ENCODE data around the gene EML2. TPM values are rescaled to one million over a fixed set of nuclear protein-coding genes. Genes with fewer than 3 reads are reported as not detected.

EML2 gene
- total RNA-seq, 2 experiments from 2014 or later: 121 to 134 TPM

DNA sequence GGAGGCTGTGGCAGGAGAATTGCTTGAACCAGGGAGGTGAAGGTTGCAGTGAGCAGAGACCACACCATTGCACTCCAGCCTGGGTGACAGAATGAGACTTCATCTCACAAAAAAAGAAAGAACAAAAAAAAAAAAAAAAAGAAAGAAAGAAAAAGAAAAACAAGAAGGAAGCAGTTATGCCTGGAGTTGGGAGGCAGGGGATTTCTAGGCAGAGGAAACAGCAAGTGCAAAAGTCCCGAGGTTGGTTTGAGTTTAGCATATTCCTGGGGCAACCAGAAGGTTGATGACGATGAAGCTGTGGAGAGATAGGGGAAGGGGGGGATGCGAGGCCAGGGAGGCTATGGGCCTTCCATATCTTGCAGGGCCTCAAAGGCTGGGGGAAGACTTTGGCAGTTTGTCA is 11.5 kb upstream of the EML2 start:
- intact Hi-C loops (cut with DNase I, micrococcal nuclease): no loop called here
- ATAC-seq: no peak

DNA sequence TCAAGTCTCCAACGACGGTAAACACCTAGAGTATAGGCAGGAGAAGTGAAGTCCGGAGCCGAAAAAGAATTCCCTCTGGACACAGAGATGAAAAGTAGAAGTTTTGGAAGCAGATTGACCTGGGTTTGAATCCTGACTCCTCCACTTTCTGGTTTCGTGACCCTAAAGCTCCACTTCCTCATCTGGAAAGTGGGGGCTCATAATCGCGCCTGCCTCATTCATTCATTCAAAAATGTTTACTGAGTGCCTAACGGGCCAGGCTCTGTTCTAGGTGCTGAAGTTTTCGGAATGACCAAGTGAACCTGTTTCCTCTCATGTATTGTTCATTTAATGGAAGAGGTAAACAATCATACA is 7.1 kb upstream of the EML2 start:
- POLR2A ChIA-PET: interaction anchor here (0.6 to 0.9 kb wide), 2 partner anchors 59 to 139 kb away, joined by 3 to 14 read pairs; partner anchors contain the start of gene VASP
- peak overlapping the region; percentile 73 for H3K4me3 Mint-ChIP-seq
- CTCF ChIA-PET: interaction anchor here (0.5 to 1.2 kb wide), 10 partner anchors 35 to 468 kb away, joined by 3 to 9 read pairs (median 4); partner anchors contain the start of genes BLOC1S3, OPA3 and QPCTL
- intact Hi-C loops (cut with DNase I, micrococcal nuclease): loop anchor here in 1 of 2 experiments (10.0 kb wide), 1 partner anchor 242 kb away; the partner anchor contains the start of genes POLR1G and PPP1R13L
- H3K9me3 Mint-ChIP-seq (ENCODE audit: low read depth): no peaks in the 10 kb centered on the region
- peaks cover 3% of the 10 kb centered on the region for H3K36me3 Mint-ChIP-seq (ENCODE audit: low read depth)
- peak overlapping the region; percentile 76 for H3K27ac Mint-ChIP-seq
- peaks cover 33% of the 10 kb centered on the region for H3K4me1 Mint-ChIP-seq
- ATAC-seq (no peak), DNase-seq (no peak)
- no peaks in the 10 kb centered on the region for H3K27me3 Mint-ChIP-seq

More for the DNA sequence above, 11.5 kb upstream of the EML2 start:
- Mint-ChIP-seq H3K4me3 (no peak overlapping the region), H3K27ac (no peak overlapping the region), H3K9me3 (ENCODE audit: low read depth) (no peaks in the 10 kb centered on the region), H3K27me3 (no peaks in the 10 kb centered on the region), H3K36me3 (ENCODE audit: low read depth) (no peaks in the 10 kb centered on the region), H3K4me1 (peaks cover 8% of the 10 kb centered on the region)
- ChIA-PET POLR2A (interaction anchor here (0.6 kb wide), 1 partner anchor 1513 kb away, joined by 4 read pairs; no protein-coding TSS in a partner anchor), CTCF (interaction anchor here (0.6 to 1.0 kb wide), 4 partner anchors 42 to 312 kb away, joined by 3 to 4 read pairs (median 3); no protein-coding TSS in a partner anchor)
- DNase-seq: no peak

DNA sequence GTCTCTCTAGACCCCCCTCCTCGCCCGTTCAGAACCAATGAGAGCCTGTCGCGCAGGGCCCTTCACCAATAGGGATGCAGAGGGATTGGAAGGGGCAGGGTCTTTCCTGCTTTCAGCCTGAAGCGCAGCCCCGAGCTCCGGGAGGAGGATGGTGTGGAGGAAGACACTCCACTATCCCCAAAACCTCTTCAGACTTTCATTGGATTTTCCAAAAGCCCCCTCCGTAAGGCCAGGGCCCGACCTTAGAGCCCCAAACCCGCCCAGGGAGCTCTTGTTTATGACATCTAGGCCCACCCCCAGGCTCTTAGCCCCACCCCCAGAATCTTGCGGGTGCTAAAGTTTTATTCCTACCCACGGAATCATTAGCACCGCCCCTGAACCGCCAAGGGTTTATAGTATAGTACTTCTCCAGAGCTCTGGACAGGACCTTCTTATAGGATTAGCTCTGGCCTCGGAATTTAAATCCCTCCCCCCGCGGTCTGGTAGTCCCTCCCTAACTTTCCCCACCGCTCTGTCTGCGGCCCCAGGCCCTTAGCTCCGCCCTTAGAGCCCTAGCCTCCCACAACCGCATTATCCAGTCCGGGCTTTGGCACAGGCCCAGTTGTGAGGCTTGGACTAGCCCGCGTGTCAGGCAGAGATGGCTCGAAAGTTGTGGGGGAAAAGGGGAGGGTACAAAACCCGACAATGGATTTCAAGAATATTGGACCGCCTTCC is 6.6 kb upstream of the EML2 start:
- ChIA-PET POLR2A (interaction anchor here (0.6 to 0.9 kb wide), 3 partner anchors 60 to 138 kb away, joined by 3 to 14 read pairs (median 4); partner anchors contain the start of gene VASP), CTCF (interaction anchor here (0.5 to 1.2 kb wide), 11 partner anchors 29 to 467 kb away, joined by 3 to 9 read pairs (median 4); partner anchors contain the start of genes BLOC1S3, OPA3 and QPCTL)
- intact Hi-C loops (cut with DNase I, micrococcal nuclease): loop anchor here in 1 of 2 experiments (10.0 kb wide), 1 partner anchor 241 kb away; the partner anchor contains the start of genes POLR1G and PPP1R13L
- no peaks in the 10 kb centered on the region for H3K27me3 Mint-ChIP-seq
- peak overlapping the region; percentile 73 for H3K4me3 Mint-ChIP-seq
- H3K4me1 Mint-ChIP-seq: peaks cover 39% of the 10 kb centered on the region
- DNase-seq (peak; percentile 90), ATAC-seq (peak; percentile 49)
- no peaks in the 10 kb centered on the region for H3K9me3 Mint-ChIP-seq (ENCODE audit: low read depth)
- H3K36me3 Mint-ChIP-seq (ENCODE audit: low read depth): peaks cover 8% of the 10 kb centered on the region
- H3K27ac Mint-ChIP-seq: peak overlapping the region; percentile 76

DNA sequence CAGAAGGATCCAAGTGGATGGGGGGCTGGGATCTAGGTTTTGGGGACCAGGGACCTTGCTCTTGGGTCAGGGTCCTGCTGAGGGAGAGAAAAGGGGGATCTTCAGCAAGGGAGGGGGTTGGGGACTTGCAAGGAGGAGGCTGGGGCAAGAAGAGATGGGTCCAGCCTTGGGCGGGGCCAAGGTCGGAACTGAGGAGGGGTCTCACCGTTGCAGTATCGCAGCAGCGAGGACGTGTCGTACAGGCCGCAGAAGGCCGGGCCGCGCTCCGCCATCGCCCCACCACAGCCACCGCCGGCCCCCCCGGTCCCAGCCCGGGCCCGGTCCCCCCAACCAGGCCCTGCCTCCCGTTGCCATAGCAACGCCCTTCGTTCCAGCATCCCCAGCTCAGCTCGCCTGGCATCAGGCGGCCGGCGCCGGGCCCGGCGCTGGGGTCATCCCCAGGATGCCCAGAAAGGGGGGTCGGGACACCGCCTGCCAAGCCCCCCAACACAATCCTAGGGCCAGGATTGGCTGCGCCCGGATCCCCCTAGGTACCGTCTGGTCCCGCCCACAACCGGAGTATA is 6.0 kb upstream of the EML2 start:
- peaks cover 12% of the 10 kb centered on the region for H3K36me3 Mint-ChIP-seq (ENCODE audit: low read depth)
- POLR2A ChIA-PET: interaction anchor here (0.7 to 0.9 kb wide), 2 partner anchors 72 to 283 kb away, joined by 3 to 4 read pairs; no protein-coding TSS in a partner anchor
- intact Hi-C loops (cut with DNase I, micrococcal nuclease): loop anchor here in 1 of 2 experiments (10.0 kb wide), 1 partner anchor 240 kb away; the partner anchor contains the start of genes POLR1G and PPP1R13L
- DNase-seq (no peak), ATAC-seq (no peak)
- H3K27ac Mint-ChIP-seq: no peak overlapping the region
- no peaks in the 10 kb centered on the region for H3K9me3 Mint-ChIP-seq (ENCODE audit: low read depth)
- H3K4me1 Mint-ChIP-seq: peaks cover 44% of the 10 kb centered on the region
- peak overlapping the region; percentile 73 for H3K4me3 Mint-ChIP-seq
- H3K27me3 Mint-ChIP-seq: no peaks in the 10 kb centered on the region
- CTCF ChIA-PET: interaction anchor here (0.9 to 1.2 kb wide), 8 partner anchors 28 to 206 kb away, joined by 3 to 9 read pairs (median 5); partner anchors contain the start of genes OPA3 and QPCTL

DNA sequence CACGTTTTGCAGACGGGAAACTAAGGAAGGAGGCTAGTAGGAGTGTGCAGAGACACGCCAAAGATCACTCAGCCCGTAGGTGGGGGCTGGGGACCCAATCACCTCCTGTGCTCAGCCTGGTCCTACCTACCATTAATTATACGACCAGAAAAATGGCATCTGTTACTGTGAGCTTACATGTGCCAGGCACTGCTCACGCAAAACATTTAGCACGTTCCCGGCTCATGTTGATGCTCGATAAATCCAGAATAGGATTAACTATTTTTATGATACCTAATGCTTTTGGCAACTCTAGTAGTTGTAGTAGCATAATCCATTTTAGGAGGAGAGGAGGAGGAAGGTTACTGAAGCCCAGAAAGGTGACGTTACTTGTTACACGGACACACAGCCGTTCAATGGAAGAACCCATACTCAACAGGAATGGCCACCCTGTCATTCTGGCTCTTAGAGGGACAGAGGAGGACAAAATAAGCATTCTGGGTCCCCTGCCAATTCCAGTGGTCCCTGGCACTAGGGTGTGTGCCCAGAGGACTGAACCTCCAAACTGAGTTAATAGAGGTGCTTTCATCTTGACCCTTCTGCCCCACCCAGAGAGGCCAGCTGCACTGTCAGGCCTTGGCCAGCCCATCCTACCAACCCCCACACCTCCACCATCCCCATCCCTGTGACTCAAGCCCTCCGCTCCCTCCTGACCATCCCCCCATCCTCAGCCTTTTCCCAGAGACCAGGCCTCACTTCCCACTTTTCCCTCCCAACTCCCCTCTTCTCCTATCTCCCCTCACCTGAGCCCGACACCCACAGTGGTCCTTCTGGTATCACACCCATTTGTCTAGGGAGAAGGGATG is 5.0 kb upstream of the EML2 start:
- ATAC-seq (no peak), DNase-seq (no peak)
- H3K27ac Mint-ChIP-seq: peak overlapping the region; percentile 93
- intact Hi-C loops (cut with DNase I, micrococcal nuclease): loop anchor here (1.0 to 10.0 kb wide), 18 partner anchors 23 to 1468 kb away; partner anchors contain the start of genes POLR1G (in 2 of the 2), BLOC1S3 (in 1 of the 2), PPP1R13L (in 1 of the 2) and QPCTL (in 1 of the 2)
- peaks cover 51% of the 10 kb centered on the region for H3K4me1 Mint-ChIP-seq
- no peaks in the 10 kb centered on the region for H3K27me3 Mint-ChIP-seq
- CTCF ChIA-PET: interaction anchor here (0.9 to 2.8 kb wide), 6 partner anchors 13 to 115 kb away, joined by 3 to 9 read pairs (median 3); no protein-coding TSS in a partner anchor
- no peaks in the 10 kb centered on the region for H3K9me3 Mint-ChIP-seq (ENCODE audit: low read depth)
- peaks cover 15% of the 10 kb centered on the region for H3K36me3 Mint-ChIP-seq (ENCODE audit: low read depth)
- peak overlapping the region; percentile 94 for H3K4me3 Mint-ChIP-seq
- POLR2A ChIA-PET: interaction anchor here (1.0 to 1.4 kb wide), 2 partner anchors 30 to 205 kb away, joined by 3 to 10 read pairs; no protein-coding TSS in a partner anchor

DNA sequence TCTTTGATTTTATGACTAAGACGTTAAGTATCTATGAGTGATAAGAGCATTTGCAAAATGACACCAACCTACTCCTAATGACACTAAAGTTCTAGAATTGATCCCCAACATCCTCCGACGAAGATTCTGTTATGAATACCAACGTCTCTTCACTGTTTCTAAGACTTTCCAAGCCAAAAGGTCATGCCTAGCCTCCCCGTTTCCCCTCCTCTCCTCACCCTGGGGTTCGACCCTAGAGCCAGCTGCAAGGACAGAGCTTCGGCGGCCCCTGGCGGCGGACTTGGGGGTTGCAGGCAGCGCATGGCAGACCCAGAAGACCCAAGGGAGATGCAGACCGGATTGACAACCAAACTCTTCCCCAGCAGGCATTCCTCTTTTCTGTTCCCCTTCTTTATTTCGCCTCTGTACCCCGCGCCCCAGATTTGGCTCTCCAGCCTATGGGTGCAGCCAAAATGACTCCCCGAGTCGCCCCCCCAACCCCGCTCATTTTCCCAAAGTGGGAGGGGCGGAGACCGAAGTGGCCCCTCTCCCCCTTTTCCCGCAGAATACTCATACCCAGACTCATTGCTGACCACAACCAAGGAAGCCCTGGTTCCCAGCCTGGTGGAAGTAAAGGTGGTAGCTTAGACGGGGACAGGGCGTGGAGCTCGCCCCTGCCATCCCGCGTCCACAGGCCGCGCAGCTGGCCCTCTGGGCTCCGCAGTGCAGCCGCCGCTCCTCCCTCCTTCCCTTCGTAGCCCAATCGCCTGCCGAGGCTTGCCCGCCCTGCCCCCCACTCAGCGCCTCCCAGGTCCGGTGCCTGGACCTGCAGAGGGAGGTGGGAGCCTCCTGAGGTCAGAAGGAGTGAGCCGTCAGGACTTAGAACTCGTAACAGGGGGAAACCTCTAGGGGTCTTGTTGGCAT is 4.1 kb upstream of the EML2 start:
- DNase-seq: peak; percentile 97
- H3K4me1 Mint-ChIP-seq: peaks cover 57% of the 10 kb centered on the region
- H3K9me3 Mint-ChIP-seq (ENCODE audit: low read depth): no peaks in the 10 kb centered on the region
- POLR2A ChIA-PET: interaction anchor here (0.8 to 2.9 kb wide), 6 partner anchors 12 to 1070 kb away, joined by 3 to 17 read pairs (median 10); partner anchors contain the start of gene QPCTL
- CTCF ChIA-PET: interaction anchor here (0.6 to 3.1 kb wide), 16 partner anchors 10 to 230 kb away, joined by 3 to 24 read pairs (median 4); partner anchors contain the start of genes OPA3, QPCTL and SNRPD2
- H3K4me3 Mint-ChIP-seq: peak overlapping the region; percentile 94
- peak; percentile 54 for ATAC-seq
- peak overlapping the region; percentile 93 for H3K27ac Mint-ChIP-seq
- H3K36me3 Mint-ChIP-seq (ENCODE audit: low read depth): peaks cover 23% of the 10 kb centered on the region
- no peaks in the 10 kb centered on the region for H3K27me3 Mint-ChIP-seq
- intact Hi-C loops (cut with DNase I, micrococcal nuclease): loop anchor here (1.0 to 10.0 kb wide), 18 partner anchors 24 to 1469 kb away; partner anchors contain the start of genes POLR1G (in 2 of the 2), BLOC1S3 (in 1 of the 2), PPP1R13L (in 1 of the 2) and QPCTL (in 1 of the 2)

DNA sequence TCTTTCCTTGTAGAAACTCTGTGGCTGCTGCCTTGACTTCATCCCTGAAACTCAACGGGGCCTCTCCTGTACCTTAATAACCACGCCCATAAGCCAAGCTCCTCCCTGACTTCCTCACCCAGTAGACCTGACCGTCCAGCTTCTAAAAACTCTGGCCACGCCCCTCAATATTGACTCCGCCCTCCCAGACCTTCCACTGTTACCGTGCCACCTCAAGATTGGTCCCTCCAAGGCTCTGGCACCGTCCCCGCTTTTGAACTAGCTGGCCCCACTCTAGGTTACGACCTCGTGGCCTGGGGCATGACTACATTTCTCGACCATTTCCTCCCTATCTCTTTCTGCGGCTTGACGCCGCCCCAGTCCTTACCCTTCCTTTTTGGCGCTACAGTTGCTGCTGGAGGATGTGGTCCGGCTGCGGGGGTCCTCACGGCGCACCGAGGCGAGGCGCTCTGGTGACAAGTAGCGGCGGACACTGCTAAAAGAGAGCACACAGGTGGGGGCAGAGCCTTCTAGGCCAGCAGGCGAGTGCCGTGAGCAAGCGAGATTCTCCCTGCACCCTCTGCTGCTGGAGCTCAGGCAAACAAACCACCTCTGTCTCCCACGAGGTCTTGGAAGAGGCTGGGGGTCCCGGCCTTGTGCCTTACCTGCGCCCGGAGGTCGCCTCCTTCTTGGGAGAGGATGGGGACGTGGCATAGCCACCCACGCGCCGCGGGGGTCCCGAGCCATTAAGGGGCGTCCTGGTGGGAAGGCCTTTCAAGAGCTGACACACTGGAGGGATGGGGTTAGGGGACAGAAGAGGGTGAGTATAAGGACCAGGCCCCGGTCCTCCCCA is 2.3 kb upstream of the EML2 start:
- ATAC-seq (peak; percentile 28), DNase-seq (peak; percentile 93)
- Mint-ChIP-seq H3K27me3 (no peaks in the 10 kb centered on the region), H3K4me1 (peaks cover 55% of the 10 kb centered on the region), H3K9me3 (ENCODE audit: low read depth) (no peaks in the 10 kb centered on the region), H3K27ac (peak overlapping the region; percentile 100), H3K36me3 (ENCODE audit: low read depth) (peaks cover 31% of the 10 kb centered on the region), H3K4me3 (peak overlapping the region; percentile 94)
- ChIA-PET CTCF (interaction anchor here (0.6 to 3.1 kb wide), 27 partner anchors 8 to 566 kb away, joined by 3 to 24 read pairs (median 4); partner anchors contain the start of genes FOSB, OPA3, QPCTL and SNRPD2), POLR2A (interaction anchor here (0.5 to 2.9 kb wide), 12 partner anchors 11 to 463 kb away, joined by 3 to 17 read pairs (median 4); partner anchors contain the start of genes QPCTL and TRAPPC6A)
- intact Hi-C loops (cut with DNase I, micrococcal nuclease): loop anchor here (1.0 to 10.0 kb wide), 12 partner anchors 9 to 1471 kb away; partner anchors contain the start of genes OPA3 (in 2 of the 2), POLR1G (in 1 of the 2), PPP1R13L (in 1 of the 2) and QPCTL (in 1 of the 2)

DNA sequence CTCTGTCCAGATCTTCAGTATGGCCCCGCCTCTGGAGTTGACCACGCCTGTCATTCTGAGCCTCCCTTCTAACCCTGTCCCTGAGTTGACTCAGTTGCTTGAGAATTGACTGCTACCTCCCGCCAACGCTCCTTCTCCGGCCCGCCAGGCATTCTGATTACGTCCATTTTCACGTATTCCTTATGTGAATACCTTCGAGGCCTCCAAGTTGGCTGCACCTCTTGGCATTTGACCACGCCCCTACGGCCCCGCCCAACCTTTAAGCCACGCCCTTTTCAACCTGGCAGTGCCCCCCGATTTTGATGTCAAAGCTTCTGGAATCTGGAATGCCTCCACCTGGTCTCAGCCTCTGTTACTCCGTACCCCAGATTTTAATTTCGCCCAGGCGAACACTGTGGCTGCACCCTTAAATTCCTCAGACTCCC is 1.7 kb upstream of the EML2 start:
- Mint-ChIP-seq H3K27ac (peak overlapping the region; percentile 100), H3K36me3 (ENCODE audit: low read depth) (peaks cover 36% of the 10 kb centered on the region), H3K4me3 (peak overlapping the region; percentile 94), H3K27me3 (no peaks in the 10 kb centered on the region), H3K4me1 (peaks cover 49% of the 10 kb centered on the region), H3K9me3 (ENCODE audit: low read depth) (no peaks in the 10 kb centered on the region)
- ATAC-seq (no peak), DNase-seq (peak; percentile 77)
- intact Hi-C loops (cut with DNase I, micrococcal nuclease): loop anchor here (1.0 to 10.0 kb wide), 5 partner anchors 27 to 1471 kb away; partner anchors contain the start of genes POLR1G (in 1 of the 2), PPP1R13L (in 1 of the 2), VASP (in 1 of the 2) and ZC3H4 (in 1 of the 2)
- ChIA-PET CTCF (interaction anchor here (0.6 to 3.1 kb wide), 12 partner anchors 10 to 162 kb away, joined by 3 to 24 read pairs (median 8); partner anchors contain the start of genes OPA3, QPCTL and SNRPD2), POLR2A (interaction anchor here (2.0 to 2.9 kb wide), 3 partner anchors 10 to 52 kb away, joined by 9 to 17 read pairs (median 13); partner anchors contain the start of gene QPCTL)

Data from activated CD4-positive, alpha-beta T cell treated with anti-CD3 and anti-CD28 coated beads for 36 hours (primary cell).